Endothelial cell of umbilical vein (primary cell): ENCODE results near the gene KLF4. TPM values are rescaled to one million over a fixed set of nuclear protein-coding genes. Genes with fewer than 3 reads are reported as not detected.

Experiments
- BruUV-seq: library from RNA; stranded (reverse); fragments of 400-500 nt; replicated peaks from 2 replicates; lab custom pipeline; 2021; lab: Mats Ljungman, UMichigan
- CTCF ChIA-PET: fragments of 300-600, 350-600 bp; sonication (Branson Sonifier 250); formaldehyde crosslinking; loops from one replicate; lab custom pipeline; 2021; ENCODE audit warnings: antibody characterized with exemption, inconsistent platforms; lab: Charles Lee
- POLR2A ChIA-PET: fragments of 300-600, 350-600 bp; sonication (Branson Sonifier 250); formaldehyde crosslinking; loops from one replicate; lab custom pipeline; 2021; ENCODE audit warnings: antibody characterized with exemption, inconsistent platforms; lab: Charles Lee
- DNase-seq: peaks from one replicate; pipeline ENCODE4 v3.0.0-alpha.2; 2011; ENCODE audit warnings: low read depth, low spot score
- FAIRE-seq: peaks from 2 replicates; lab custom pipeline; 2011; peaks lifted over from hg19 to GRCh38; lab: Jason Lieb, UNC
- H2AFZ ChIP-seq: 2 replicates; pipeline ENCODE4 v1.6.0; 2012; ENCODE audit warnings: low read depth, low read length, control low read depth, inconsistent platforms
- H3K27ac ChIP-seq: 2 replicates; pipeline ENCODE4 v1.5.1; 2011; ENCODE audit warnings: low read depth, mild to moderate bottlenecking, control low read depth, low read length, moderate library complexity; ENCODE audit not compliant: insufficient read depth
- H3K27me3 ChIP-seq, 2 experiments: 2 replicates each; pipeline versions ENCODE4 v1.6.0 to v1.6.1; 2011; ENCODE audit warnings: low read length in 2 of 2, mixed read lengths in 1 of 2; ENCODE audit not compliant: control insufficient read depth in 2 of 2, insufficient read depth in 2 of 2
- H3K36me3 ChIP-seq, 2 experiments: 2 replicates in 1 of 2; 3 replicates in 1 of 2; pipeline ENCODE4 v1.5.1; 2011; ENCODE audit warnings: low read length in 2 of 2, mild to moderate bottlenecking in 1 of 2, moderate library complexity in 1 of 2; ENCODE audit not compliant: control insufficient read depth in 2 of 2, insufficient read depth in 2 of 2; ENCODE audit errors: extremely low read depth in 1 of 2
- H3K4me1 ChIP-seq: 3 replicates; pipeline ENCODE4 v1.5.1; 2011; ENCODE audit warnings: mild to moderate bottlenecking, low read length; ENCODE audit not compliant: control insufficient read depth, insufficient read depth; ENCODE audit errors: extremely low read depth
- H3K4me2 ChIP-seq: 2 replicates; pipeline ENCODE4 v1.6.1; 2011; ENCODE audit warnings: low read length, control low read depth, mixed read lengths; ENCODE audit not compliant: insufficient read depth
- H3K4me3 ChIP-seq, 3 experiments: fragments of 200-600 bp in 1 of 3; sonication (generic), shearing (Covaris generic) in 1 of 3; replicated peaks in 1 of 3; 2 replicates each; pipeline ENCODE4 v1.5.1; 2011 to 2016; ENCODE audit warnings: control low read depth in 3 of 3, low read length in 3 of 3, mild to moderate bottlenecking in 2 of 3, inconsistent platforms in 1 of 3, low read depth in 1 of 3, moderate library complexity in 1 of 3; ENCODE audit not compliant: insufficient read depth in 1 of 3
- H3K79me2 ChIP-seq: 2 replicates; pipeline ENCODE4 v1.6.0; 2012; ENCODE audit warnings: low read length, inconsistent platforms; ENCODE audit not compliant: control insufficient read depth, insufficient read depth
- H3K9ac ChIP-seq: replicated peaks from 2 replicates; pipeline ENCODE3; 2011; ENCODE audit warnings: low read length, control low read depth; ENCODE audit not compliant: insufficient read depth; ENCODE audit errors: extremely low read depth
- H3K9me1 ChIP-seq: replicated peaks from 3 replicates; pipeline ENCODE4 v1.6.0; 2011; ENCODE audit warnings: mild to moderate bottlenecking, low read length; ENCODE audit not compliant: control insufficient read depth, insufficient read depth; ENCODE audit errors: extremely low read depth
- H3K9me3 ChIP-seq: replicated peaks from 2 replicates; pipeline ENCODE4 v1.5.1; 2012; ENCODE audit warnings: low read length, inconsistent platforms; ENCODE audit not compliant: control insufficient read depth, insufficient read depth
- H4K20me1 ChIP-seq: replicated peaks from 2 replicates; pipeline ENCODE3; 2011; ENCODE audit warnings: mild to moderate bottlenecking, low read length; ENCODE audit not compliant: control insufficient read depth, insufficient read depth; ENCODE audit errors: extremely low read depth
- FOS ChIP-seq: IDR thresholded peaks from 2 replicates; pipeline ENCODE4 v1.6.1; 2011; ENCODE audit warnings: mild to moderate bottlenecking, low read length, moderate library complexity, borderline replicate concordance; ENCODE audit not compliant: insufficient read depth
- GATA2 ChIP-seq: IDR thresholded peaks from 2 replicates; pipeline ENCODE4 v1.7.0; 2011; ENCODE audit warnings: low read depth, mild to moderate bottlenecking, moderate library complexity, mixed read lengths, low read length; ENCODE audit not compliant: insufficient read length, insufficient read depth
- JUN ChIP-seq: IDR thresholded peaks from 2 replicates; pipeline ENCODE4 v1.6.1; 2011; ENCODE audit warnings: borderline replicate concordance, low read depth; ENCODE audit not compliant: insufficient read length, insufficient read depth
- POLR2A ChIP-seq: IDR thresholded peaks from 2 replicates; pipeline ENCODE4 v1.6.1; 2012; ENCODE audit warnings: low read depth, mild to moderate bottlenecking, control low read depth, low read length
- POLR2AphosphoS5 ChIP-seq: IDR thresholded peaks from 2 replicates; pipeline ENCODE4 v1.6.1; 2012; ENCODE audit warnings: low read depth, mild to moderate bottlenecking, control low read depth, low read length, moderate library complexity; ENCODE audit not compliant: insufficient read depth
- dilution Hi-C: fragments of 300-500 bp; cut with MboI; formaldehyde crosslinking; loops from one replicate; pipeline ENCODE4 v1.15.0; 2019; ENCODE audit warnings: low sequenced_read_pairs; ENCODE audit not compliant: extremely low pct_ligation_motif_present
- intact Hi-C: fragments of 100-400 bp; cut with micrococcal nuclease; formaldehyde crosslinking; loops from one replicate; pipeline ENCODE4 v1.10.0; 2022
- polyA plus RNA-seq, 4 experiments: library from polyadenylated mRNA; depleted of rRNA in 3 of 4; stranded (reverse) in 3 of 4; unstranded in 1 of 4; fragments of >200 nt; gene quantifications; 2 replicates each; pipeline versions ENCODE4 v1.2.1 to v1.2.3, GENCODE V29; 2011 to 2012; ENCODE audit warnings: missing spikeins in 1 of 4
- total RNA-seq: library from RNA; stranded (reverse); gene quantifications from 2 replicates; pipeline ENCODE4 v1.2.3, GENCODE V29; 2021
- TF ChIP-seq, protein P1 (sequence below): IDR thresholded peaks from 2 replicates; pipeline ENCODE4 v1.6.1; 2011; ENCODE audit not compliant: insufficient read depth, insufficient read length
- TF ChIP-seq, protein P2 (sequence below), 2 donors: IDR thresholded peaks; 1 replicate in 1 of 2; 2 replicates in 1 of 2; pipeline ENCODE4 v1.5.1; 2011; ENCODE audit warnings: low read length in 2 of 2, mild to moderate bottlenecking in 2 of 2, moderate library complexity in 2 of 2, control low read depth in 1 of 2, inconsistent platforms in 1 of 2, low read depth in 1 of 2; ENCODE audit not compliant: insufficient read depth in 1 of 2; ENCODE audit errors: extremely low read depth in 1 of 2

KLF4 gene
- total and polyA plus RNA-seq, 2 donors (not counting 3 experiments of a cell fraction or from before 2014, with no cell fraction given), result 1.5 to 2.4 TPM

DNA sequence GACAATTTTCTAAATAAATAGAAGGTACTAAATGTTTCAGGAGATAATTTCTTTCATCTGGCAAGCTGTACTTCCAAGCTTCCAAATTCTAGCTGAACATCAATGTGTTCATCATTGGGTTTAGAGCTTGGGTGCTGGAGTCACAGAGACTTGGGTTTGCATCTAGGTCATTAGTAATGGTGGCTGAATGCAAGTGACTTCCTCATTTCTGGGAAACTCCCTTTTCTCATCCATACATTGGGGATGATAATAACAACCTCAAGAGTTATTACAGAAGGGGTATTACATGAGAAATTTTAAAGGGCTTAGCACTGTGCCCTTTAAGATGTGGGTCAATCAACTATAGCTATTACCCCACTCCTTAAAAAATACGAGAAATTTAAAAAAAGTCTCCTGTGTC lies 41.1 kb upstream of the KLF4 start:
- no peaks in the 10 kb centered on the region for H3K9me1 ChIP-seq
- FAIRE-seq, result no peak
- H4K20me1 ChIP-seq, result no peaks in the 10 kb centered on the region
- CTCF ChIA-PET, result interaction anchor here (1.0 kb wide), 1 partner anchor 105 kb away, joined by 3 read pairs; no protein-coding TSS in a partner anchor
- dilution Hi-C loops, result no loop called here
- H3K4me3 ChIP-seq, result no peak overlapping the region
- DNase-seq, result no peak
- H2AFZ ChIP-seq, result no peak overlapping the region
- no peaks in the 10 kb centered on the region for H3K36me3 ChIP-seq
- no peaks in the 10 kb centered on the region for H3K27me3 ChIP-seq
- TF ChIP-seq GATA2 (no peak), FOS (no peak), POLR2A (no peak), JUN (no peak), POLR2AphosphoS5 (no peak)
- TF ChIP-seq, protein P1, sequence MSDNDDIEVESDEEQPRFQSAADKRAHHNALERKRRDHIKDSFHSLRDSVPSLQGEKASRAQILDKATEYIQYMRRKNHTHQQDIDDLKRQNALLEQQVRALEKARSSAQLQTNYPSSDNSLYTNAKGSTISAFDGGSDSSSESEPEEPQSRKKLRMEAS, result no peak
- TF ChIP-seq, protein P2, sequence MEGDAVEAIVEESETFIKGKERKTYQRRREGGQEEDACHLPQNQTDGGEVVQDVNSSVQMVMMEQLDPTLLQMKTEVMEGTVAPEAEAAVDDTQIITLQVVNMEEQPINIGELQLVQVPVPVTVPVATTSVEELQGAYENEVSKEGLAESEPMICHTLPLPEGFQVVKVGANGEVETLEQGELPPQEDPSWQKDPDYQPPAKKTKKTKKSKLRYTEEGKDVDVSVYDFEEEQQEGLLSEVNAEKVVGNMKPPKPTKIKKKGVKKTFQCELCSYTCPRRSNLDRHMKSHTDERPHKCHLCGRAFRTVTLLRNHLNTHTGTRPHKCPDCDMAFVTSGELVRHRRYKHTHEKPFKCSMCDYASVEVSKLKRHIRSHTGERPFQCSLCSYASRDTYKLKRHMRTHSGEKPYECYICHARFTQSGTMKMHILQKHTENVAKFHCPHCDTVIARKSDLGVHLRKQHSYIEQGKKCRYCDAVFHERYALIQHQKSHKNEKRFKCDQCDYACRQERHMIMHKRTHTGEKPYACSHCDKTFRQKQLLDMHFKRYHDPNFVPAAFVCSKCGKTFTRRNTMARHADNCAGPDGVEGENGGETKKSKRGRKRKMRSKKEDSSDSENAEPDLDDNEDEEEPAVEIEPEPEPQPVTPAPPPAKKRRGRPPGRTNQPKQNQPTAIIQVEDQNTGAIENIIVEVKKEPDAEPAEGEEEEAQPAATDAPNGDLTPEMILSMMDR (IDR thresholded peaks at IDR 0.05; ENCODE audit: extremely low read depth in 1 of 2, insufficient read depth in 1 of 2, low read depth in 1 of 2, low read length in 2 of 2), result no peak
- intact Hi-C loops, result no loop called here
- H3K9ac ChIP-seq, result no peak overlapping the region
- H3K4me2 ChIP-seq, result no peak overlapping the region
- H3K4me1 ChIP-seq, result no peaks in the 10 kb centered on the region
- H3K9me3 ChIP-seq, result no peaks in the 10 kb centered on the region
- H3K27ac ChIP-seq, result no peak overlapping the region
- no TSS peak for BruUV-seq
- H3K79me2 ChIP-seq, result no peaks in the 10 kb centered on the region
- POLR2A ChIA-PET, result no interaction called here
